GM20000 (cell line): ENCODE results near the gene SMARCD1.

Experiments used
- DNase-seq: peaks from one replicate; pipeline ENCODE4 v3.0.0; 2012; ENCODE audit warnings: low spot score
- TF ChIP-seq, protein P1 (sequence below): IDR thresholded peaks from 2 replicates; pipeline ENCODE4 v1.5.1; 2012; ENCODE audit warnings: mild to moderate bottlenecking, control low read depth; ENCODE audit errors: extremely low read depth, missing control alignments

SMARCD1 gene

DNA sequence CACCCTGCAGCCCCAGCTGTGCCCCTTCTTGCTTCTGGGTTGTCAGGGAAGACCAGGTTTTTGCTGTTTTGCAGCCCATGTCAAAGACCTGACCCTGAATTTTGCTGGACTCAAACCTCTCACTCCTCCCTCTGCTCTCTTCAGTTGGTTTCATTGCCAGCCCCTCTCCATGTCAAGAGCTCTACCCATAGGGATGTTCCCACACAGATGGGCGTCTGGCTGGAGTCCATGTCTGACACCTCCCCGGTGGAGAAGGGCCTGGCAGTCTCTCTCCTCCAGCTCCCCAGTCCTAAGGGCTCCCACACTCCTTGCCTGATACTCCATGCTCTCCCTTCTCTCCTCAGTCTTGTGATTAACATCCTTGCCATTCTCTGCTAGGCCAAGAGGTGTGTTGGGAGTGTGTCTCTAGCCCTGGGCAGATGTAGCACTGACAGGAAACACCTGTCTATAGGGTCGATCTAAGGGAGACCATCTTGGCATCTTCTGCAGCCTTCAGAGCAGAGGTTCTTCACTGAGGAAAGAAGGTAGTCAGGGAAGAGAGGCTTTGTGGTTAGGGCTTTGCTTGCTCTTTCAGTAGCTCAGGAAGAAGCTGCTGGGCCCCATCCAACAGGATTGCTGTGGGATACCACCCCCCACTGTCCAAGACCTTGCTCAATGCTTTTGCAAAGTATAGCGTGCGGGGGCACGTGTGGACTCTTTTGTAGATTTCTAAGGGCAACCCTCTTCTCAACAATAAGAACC is 23.0 kb upstream of the SMARCD1 start:
- no peak for DNase-seq
- TF ChIP-seq, protein P1, sequence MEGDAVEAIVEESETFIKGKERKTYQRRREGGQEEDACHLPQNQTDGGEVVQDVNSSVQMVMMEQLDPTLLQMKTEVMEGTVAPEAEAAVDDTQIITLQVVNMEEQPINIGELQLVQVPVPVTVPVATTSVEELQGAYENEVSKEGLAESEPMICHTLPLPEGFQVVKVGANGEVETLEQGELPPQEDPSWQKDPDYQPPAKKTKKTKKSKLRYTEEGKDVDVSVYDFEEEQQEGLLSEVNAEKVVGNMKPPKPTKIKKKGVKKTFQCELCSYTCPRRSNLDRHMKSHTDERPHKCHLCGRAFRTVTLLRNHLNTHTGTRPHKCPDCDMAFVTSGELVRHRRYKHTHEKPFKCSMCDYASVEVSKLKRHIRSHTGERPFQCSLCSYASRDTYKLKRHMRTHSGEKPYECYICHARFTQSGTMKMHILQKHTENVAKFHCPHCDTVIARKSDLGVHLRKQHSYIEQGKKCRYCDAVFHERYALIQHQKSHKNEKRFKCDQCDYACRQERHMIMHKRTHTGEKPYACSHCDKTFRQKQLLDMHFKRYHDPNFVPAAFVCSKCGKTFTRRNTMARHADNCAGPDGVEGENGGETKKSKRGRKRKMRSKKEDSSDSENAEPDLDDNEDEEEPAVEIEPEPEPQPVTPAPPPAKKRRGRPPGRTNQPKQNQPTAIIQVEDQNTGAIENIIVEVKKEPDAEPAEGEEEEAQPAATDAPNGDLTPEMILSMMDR = no peak

DNA sequence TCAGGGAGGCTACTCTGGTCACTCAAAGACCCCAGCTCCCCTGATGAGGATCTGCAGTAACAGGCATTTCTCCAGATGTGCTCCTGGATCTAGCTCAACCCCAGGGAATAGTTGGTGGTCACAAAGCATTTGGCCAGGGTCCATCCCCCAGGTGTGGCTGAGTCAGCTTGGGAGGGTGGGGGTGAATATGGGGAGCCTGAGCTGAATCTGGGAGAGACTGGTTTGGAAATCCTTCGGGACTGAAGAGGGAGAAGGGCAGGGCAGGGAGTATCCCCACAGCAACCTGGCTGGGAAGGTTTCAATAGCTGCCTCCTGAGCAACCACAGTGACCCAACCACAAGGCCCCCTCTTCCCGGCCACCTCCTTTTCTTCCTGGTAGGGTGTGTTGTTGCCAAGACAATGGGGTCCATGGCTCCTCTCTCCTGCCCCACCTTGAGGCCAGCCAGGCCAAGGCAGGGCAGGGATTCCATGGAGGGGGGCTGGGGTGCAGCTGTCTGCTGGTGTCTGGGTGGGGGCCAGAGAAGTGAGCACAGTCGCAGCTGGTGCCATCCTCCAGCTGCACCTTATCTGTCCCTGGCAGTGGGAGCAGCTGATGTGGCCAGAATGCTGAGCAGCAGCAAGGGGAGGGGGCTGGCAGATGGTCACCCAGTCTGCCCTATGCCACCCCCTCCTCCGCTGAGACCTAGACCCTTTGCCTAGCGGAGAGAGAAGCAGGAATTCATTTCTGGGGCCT is 22.2 kb upstream of the SMARCD1 start:
- TF ChIP-seq, protein P1 = no peak
- no peak for DNase-seq

DNA sequence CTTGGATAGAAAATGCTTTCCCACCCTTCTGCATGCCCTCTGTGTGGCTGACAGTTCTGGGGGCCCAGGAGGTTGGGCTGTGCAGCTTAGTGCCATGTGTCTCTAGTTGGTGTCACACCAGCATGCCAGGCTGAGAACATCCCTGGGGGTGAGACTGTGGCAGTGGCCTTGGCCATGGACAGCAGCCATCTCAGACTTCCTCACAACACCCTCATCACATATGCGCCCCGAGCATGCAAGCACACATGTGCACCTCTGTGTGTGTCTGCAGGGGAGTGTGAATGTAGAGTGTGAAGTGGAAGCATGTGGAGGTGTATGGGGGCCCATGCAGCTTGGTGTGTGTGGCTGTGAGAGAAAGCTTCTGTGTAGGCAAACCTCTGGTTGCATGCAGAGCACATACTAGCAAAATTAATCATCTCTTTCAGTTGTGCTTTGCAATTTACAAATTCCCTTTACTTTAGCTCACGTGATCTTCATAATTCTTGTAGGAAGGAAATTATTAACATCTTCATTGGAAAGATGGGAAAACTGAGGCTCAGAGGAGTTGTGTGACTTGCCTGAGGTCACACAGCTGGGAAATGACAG is 19.3 kb upstream of the SMARCD1 start:
- TF ChIP-seq, protein P1 = no peak
- no peak for DNase-seq

DNA sequence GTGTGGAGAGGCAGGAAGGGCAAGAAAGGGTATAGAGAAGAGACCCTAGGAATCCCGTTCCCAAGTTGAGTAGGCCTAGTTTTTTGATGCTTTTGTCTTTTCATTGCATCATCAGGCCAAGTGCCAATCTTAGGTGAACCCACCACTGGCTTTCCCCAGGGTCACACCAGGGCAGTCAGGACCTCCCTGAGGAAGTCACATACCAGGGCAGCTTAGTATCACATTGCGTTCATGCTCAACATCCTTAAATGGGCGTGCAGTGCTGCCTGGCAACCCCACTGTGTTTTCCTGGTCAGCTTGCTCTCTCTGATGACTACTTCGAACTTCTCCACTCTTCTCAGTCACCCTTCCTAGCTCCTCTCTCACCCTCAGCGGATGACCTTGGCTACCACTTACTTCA is 18.7 kb upstream of the SMARCD1 start:
- DNase-seq = no peak
- TF ChIP-seq, protein P1 = no peak

DNA sequence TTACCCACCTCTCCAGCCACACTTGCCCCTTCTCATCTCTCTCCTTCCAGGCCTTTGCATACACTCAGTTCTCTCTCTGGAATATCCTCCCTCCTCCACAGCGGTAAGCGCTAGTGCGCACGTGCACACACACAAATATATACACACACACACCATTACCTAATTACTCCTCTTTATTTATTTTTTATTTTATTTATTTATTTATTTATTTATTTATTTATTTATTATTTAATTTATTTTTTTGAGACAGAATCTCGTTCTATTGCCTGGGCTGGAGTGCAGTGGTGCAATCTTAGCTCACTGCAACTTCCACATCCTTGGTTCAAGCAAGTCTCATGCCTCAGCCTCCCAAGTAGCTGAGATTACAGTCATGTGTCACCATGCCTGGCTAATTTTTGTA is 16.1 kb upstream of the SMARCD1 start:
- DNase-seq = no peak
- TF ChIP-seq, protein P1 = no peak

DNA sequence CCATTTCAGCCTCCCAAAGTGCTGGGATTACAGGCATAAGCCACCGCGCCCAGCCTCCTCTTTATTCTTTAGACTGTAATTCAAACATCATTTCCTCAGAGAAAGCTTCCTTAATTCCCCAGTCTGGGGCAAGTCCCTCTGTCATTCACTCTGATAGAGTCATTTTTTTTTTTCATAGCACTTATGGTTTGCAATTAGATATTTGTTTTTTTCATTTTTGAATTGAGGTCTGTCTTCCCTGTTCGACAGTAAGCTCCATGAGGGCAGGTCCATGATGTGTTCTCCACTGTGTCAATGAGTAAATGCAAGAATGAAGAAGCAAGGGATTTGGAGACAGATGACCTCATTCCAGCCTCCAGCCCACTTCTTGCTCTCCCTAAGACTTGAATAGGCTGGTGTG is 15.6 kb upstream of the SMARCD1 start:
- TF ChIP-seq, protein P1 = no peak
- no peak for DNase-seq
